SK-N-SH (cell line): ENCODE results near the gene COL26A1. TPM values are rescaled to one million over a fixed set of nuclear protein-coding genes. Genes with fewer than 3 reads are reported as not detected.

Experiments used
- CTCF ChIA-PET: fragments of 300-600, 350-600 bp; formaldehyde crosslinking; extraction: SDS; loops from one replicate; lab custom pipeline; 2021; lab: Yijun Ruan, JAX
- POLR2A ChIA-PET: fragments of 350-600 bp; sonication (Branson Sonifier 250); formaldehyde crosslinking; extraction: SDS; loops from one replicate; lab custom pipeline; 2020; ENCODE audit warnings: antibody characterized with exemption, inconsistent platforms; lab: Yijun Ruan, JAX
- DNase-seq: peaks from one replicate; pipeline ENCODE4 v3.0.0; 2012
- H2AFZ ChIP-seq: fragments of 200-600 bp; sonication (generic); 2 replicates; pipeline ENCODE4 v1.8.1; 2016; ENCODE audit warnings: antibody characterized with exemption, mild to moderate bottlenecking, low read depth
- H3F3A ChIP-seq: fragments of 200-600 bp; sonication (generic); replicated peaks from 2 replicates; pipeline ENCODE3; 2016; ENCODE audit warnings: antibody characterized with exemption, mild to moderate bottlenecking; ENCODE audit not compliant: insufficient read depth
- H3K27ac ChIP-seq, 2 experiments: fragments of 200-500 bp in 1 of 2; fragments of 200-600 bp in 1 of 2; sonication (Bioruptor generic) in 1 of 2; sonication (generic), shearing (Covaris generic) in 1 of 2; 2 replicates each; pipeline versions ENCODE4 v1.5.1 to v1.6.1; 2014 to 2016; ENCODE audit warnings: low read depth in 2 of 2, inconsistent platforms in 1 of 2, low read length in 1 of 2, mild to moderate bottlenecking in 1 of 2, mixed read lengths in 1 of 2
- H3K27me3 ChIP-seq: fragments of 200-600 bp; sonication (generic), shearing (Covaris generic); 2 replicates; pipeline ENCODE4 v1.6.1; 2016; ENCODE audit warnings: mixed run types; ENCODE audit not compliant: insufficient read depth
- H3K36me3 ChIP-seq, 2 experiments: fragments of 200-500 bp in 1 of 2; fragments of 200-600 bp in 1 of 2; sonication (Bioruptor generic) in 1 of 2; sonication (generic) in 1 of 2; replicated peaks in 1 of 2; 2 replicates each; pipeline versions ENCODE3 to v1.5.1; 2014 to 2016; ENCODE audit warnings: low read length in 1 of 2, mild to moderate bottlenecking in 1 of 2; ENCODE audit not compliant: insufficient read depth in 2 of 2, control insufficient read depth in 1 of 2
- H3K4me1 ChIP-seq, 2 experiments: fragments of 200-500 bp in 1 of 2; fragments of 200-600 bp in 1 of 2; sonication (Bioruptor generic) in 1 of 2; sonication (generic), shearing (Covaris generic) in 1 of 2; 2 replicates each; pipeline versions ENCODE4 v1.5.1 to v1.6.1; 2014 to 2016; ENCODE audit warnings: low read depth in 1 of 2, low read length in 1 of 2, mixed run types in 1 of 2; ENCODE audit not compliant: insufficient read depth in 2 of 2, control insufficient read depth in 1 of 2
- H3K4me2 ChIP-seq: fragments of 200-600 bp; sonication (generic), shearing (Covaris generic); 2 replicates; pipeline ENCODE4 v1.6.1; 2017; ENCODE audit warnings: mixed run types
- H3K4me3 ChIP-seq, 2 experiments: fragments of 200-500 bp in 1 of 2; fragments of 200-600 bp in 1 of 2; sonication (Bioruptor generic) in 1 of 2; sonication (generic), shearing (Covaris generic) in 1 of 2; 2 replicates each; pipeline versions ENCODE4 v1.5.1 to v1.8.1; 2014 to 2016; ENCODE audit warnings: low read depth in 2 of 2, inconsistent platforms in 1 of 2, low read length in 1 of 2, mild to moderate bottlenecking in 1 of 2, mixed read lengths in 1 of 2, moderate library complexity in 1 of 2
- H3K79me2 ChIP-seq: fragments of 200-600 bp; sonication (generic); 2 replicates; pipeline ENCODE4 v1.8.1; 2017; ENCODE audit warnings: mild to moderate bottlenecking; ENCODE audit not compliant: insufficient read depth
- H3K9ac ChIP-seq: fragments of 200-600 bp; sonication (generic); 2 replicates; pipeline ENCODE4 v1.6.1; 2017; ENCODE audit warnings: mixed run types
- H3K9me2 ChIP-seq: fragments of 200-600 bp; sonication (generic); 2 replicates; pipeline ENCODE4 v1.6.1; 2017; ENCODE audit warnings: mixed run types
- H3K9me3 ChIP-seq: fragments of 200-600 bp; sonication (generic); 2 replicates; pipeline ENCODE4 v1.6.1; 2017; ENCODE audit warnings: mixed run types, mild to moderate bottlenecking, moderate library complexity
- H4K20me1 ChIP-seq: fragments of 200-600 bp; sonication (generic); 2 replicates; pipeline ENCODE4 v1.6.1; 2017; ENCODE audit warnings: mild to moderate bottlenecking, mixed run types; ENCODE audit not compliant: insufficient read depth
- CHD2 ChIP-seq: fragments of 150-350 bp; IDR thresholded peaks from 2 replicates; pipeline ENCODE4 v1.6.1; 2018; ENCODE audit warnings: low read length; ENCODE audit not compliant: partially characterized antibody
- EP300 ChIP-seq, 2 experiments: IDR thresholded peaks; 2 replicates each; pipeline versions ENCODE4 v1.4.0 to v1.6.1; 2012; ENCODE audit warnings: borderline replicate concordance in 1 of 2, low read depth in 1 of 2, low read length in 1 of 2
- EZH2phosphoT487 ChIP-seq: fragments of 200-600 bp; sonication (generic); IDR thresholded peaks from 2 replicates; pipeline ENCODE4 v1.6.1; 2017; ENCODE audit warnings: low read depth, mixed run types, mild to moderate bottlenecking, antibody characterized with exemption, moderate library complexity, borderline replicate concordance
- FOXJ3 ChIP-seq: sonication (generic); formaldehyde crosslinking; IDR thresholded peaks from 2 replicates; pipeline ENCODE4 v1.5.1; 2020; ENCODE audit warnings: mild to moderate bottlenecking, missing genetic modification reagents
- GABPA ChIP-seq: IDR thresholded peaks from 2 replicates; pipeline ENCODE4 v1.4.0; 2012; ENCODE audit warnings: low read depth, mild to moderate bottlenecking
- JUND ChIP-seq: IDR thresholded peaks from 2 replicates; pipeline ENCODE4 v1.4.0; 2012
- NFIC ChIP-seq: IDR thresholded peaks from 2 replicates; pipeline ENCODE4 v1.4.0; 2012; ENCODE audit warnings: borderline replicate concordance
- POLR2AphosphoS5 ChIP-seq: IDR thresholded peaks from 2 replicates; pipeline ENCODE4 v1.6.1; 2012; ENCODE audit warnings: low read depth, low read length
- REST ChIP-seq: IDR thresholded peaks from 2 replicates; pipeline ENCODE4 v1.6.1; 2012; ENCODE audit warnings: mild to moderate bottlenecking, low read depth, low read length, moderate library complexity
- SIN3A ChIP-seq: IDR thresholded peaks from 2 replicates; pipeline ENCODE4 v1.6.1; 2012; ENCODE audit warnings: low read depth, mild to moderate bottlenecking, low read length, moderate library complexity, borderline replicate concordance
- SMC3 ChIP-seq: IDR thresholded peaks from 2 replicates; pipeline ENCODE4 v1.6.1; 2012; ENCODE audit warnings: low read depth, low read length, improper control_type of control experiment
- TAF1 ChIP-seq: IDR thresholded peaks from 2 replicates; pipeline ENCODE4 v1.6.1; 2012; ENCODE audit warnings: low read depth, mild to moderate bottlenecking, low read length, moderate library complexity, borderline replicate concordance
- YY1 ChIP-seq: IDR thresholded peaks from 2 replicates; pipeline ENCODE4 v1.4.0; 2012; ENCODE audit warnings: low read depth, mild to moderate bottlenecking
- WGBS: methylation state at CpG from one replicate; pipeline ENCODE4 v1.1.6; 2017; ENCODE audit warnings: low lambda C conversion rate; 5-methylcytosine and 5-hydroxymethylcytosine counted together
- polyA plus RNA-seq, 3 experiments: library from polyadenylated mRNA; depleted of rRNA; stranded (reverse); fragments of >200 nt; gene quantifications; 2 replicates each; pipeline ENCODE4 v1.2.3, GENCODE V29; 2012
- TF ChIP-seq, protein P1 (sequence below): IDR thresholded peaks from 2 replicates; pipeline ENCODE4 v1.4.0; 2012; ENCODE audit warnings: low read depth, borderline replicate concordance
- TF ChIP-seq, protein P2 (sequence below): fragments of 150-350 bp; IDR thresholded peaks from 2 replicates; pipeline ENCODE4 v1.6.1; 2016; ENCODE audit warnings: mild to moderate bottlenecking, low read depth, low read length

Gene COL26A1
- polyA plus RNA-seq, 1 of the 3 experiments (the other 2 are of a cell fraction): 0.05 TPM

DNA sequence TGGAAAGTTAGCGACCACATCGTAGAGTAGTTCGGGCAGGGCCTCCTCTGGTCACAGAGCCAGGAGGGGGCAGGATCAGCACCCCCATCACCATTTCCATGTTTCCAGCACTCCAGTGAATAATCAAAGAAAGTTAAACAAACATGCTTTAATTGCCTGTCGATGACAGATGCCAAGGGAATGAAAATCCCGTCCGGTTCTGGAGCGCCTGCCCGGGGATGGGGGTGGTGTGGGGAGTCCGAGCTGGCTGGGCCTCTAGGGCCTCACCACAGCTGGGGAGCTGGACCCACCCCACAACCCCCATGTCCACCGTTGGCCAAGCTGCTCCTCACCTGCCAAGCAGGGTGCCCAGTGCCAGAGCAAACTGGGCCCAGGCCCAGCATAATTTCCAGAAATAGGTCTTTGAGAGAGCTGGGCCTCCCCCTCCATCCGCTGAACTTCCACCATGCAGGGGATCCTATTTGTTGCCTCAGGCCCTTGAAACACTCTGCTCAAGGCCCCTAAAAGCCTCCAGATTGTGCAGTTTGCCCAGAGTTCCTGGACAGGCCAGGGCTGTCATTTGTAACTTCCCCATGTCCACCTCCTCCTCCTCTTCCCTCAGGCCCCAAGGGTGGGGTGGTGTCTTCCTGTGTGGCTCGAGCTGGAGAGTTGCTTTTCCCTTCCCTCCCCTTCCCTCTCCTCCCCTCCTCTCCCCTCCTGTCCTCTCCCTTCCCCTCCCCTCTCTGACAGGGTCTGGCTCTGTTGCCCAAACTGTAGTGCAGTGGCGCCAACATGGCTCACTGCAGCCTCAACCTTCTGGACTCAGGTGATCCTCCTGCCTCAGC, 165.4 kb downstream of the COL26A1 start:
- Histone ChIP-seq H3K4me2 (no peak overlapping the region), H3K9me2 (no peaks in the 10 kb centered on the region), H3K9ac (no peak overlapping the region), H3K27me3 (no peaks in the 10 kb centered on the region), H3K4me1 (peaks cover 0 to 2% of the 10 kb centered on the region in 2 experiments; a peak in 1 of 4 replicates), H3K79me2 (no peaks in the 10 kb centered on the region), H2AFZ (no peak overlapping the region), H3K27ac (no peak overlapping the region), H3F3A (no peaks in the 10 kb centered on the region), H4K20me1 (no peaks in the 10 kb centered on the region), H3K36me3 (no peaks in the 10 kb centered on the region), H3K9me3 (no peaks in the 10 kb centered on the region), H3K4me3 (no peak overlapping the region)
- no peak for DNase-seq
- ChIA-PET POLR2A (no interaction called here), CTCF (interaction anchor here (1.0 to 3.3 kb wide), 6 partner anchors 9 to 20 kb away, joined by 4 to 10 read pairs (median 4); no protein-coding TSS in a partner anchor)
- WGBS: 66% methylated on average over 13 of the region's 13 CpGs
- TF ChIP-seq YY1 (no peak), GABPA (no peak), CHD2 (no peak), EP300 (IDR thresholded peaks at IDR 0.05; ENCODE audit: borderline replicate concordance in 1 of 2, low read depth in 1 of 2, low read length in 1 of 2) (no peak), POLR2AphosphoS5 (no peak)
- TF ChIP-seq, protein P1, sequence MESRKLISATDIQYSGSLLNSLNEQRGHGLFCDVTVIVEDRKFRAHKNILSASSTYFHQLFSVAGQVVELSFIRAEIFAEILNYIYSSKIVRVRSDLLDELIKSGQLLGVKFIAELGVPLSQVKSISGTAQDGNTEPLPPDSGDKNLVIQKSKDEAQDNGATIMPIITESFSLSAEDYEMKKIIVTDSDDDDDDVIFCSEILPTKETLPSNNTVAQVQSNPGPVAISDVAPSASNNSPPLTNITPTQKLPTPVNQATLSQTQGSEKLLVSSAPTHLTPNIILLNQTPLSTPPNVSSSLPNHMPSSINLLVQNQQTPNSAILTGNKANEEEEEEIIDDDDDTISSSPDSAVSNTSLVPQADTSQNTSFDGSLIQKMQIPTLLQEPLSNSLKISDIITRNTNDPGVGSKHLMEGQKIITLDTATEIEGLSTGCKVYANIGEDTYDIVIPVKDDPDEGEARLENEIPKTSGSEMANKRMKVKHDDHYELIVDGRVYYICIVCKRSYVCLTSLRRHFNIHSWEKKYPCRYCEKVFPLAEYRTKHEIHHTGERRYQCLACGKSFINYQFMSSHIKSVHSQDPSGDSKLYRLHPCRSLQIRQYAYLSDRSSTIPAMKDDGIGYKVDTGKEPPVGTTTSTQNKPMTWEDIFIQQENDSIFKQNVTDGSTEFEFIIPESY: no peak

GRCh38 chr7:101529560-101529959, 166.9 kb downstream of the COL26A1 start:
- H2AFZ ChIP-seq: no peak overlapping the region
- H4K20me1 ChIP-seq: no peaks in the 10 kb centered on the region
- H3K27ac ChIP-seq: no peak overlapping the region
- no peak for DNase-seq
- H3K9ac ChIP-seq: no peak overlapping the region
- H3K9me3 ChIP-seq: no peaks in the 10 kb centered on the region
- POLR2A ChIA-PET: no interaction called here
- no peaks in the 10 kb centered on the region for H3K79me2 ChIP-seq
- H3K4me1 ChIP-seq: peaks cover 0 to 2% of the 10 kb centered on the region in 2 experiments; a peak in 1 of 4 replicates
- TF ChIP-seq EZH2phosphoT487 (no peak), JUND (no peak), SMC3 (no peak), SIN3A (no peak), FOXJ3 (no peak), POLR2AphosphoS5 (no peak), REST (no peak), TAF1 (no peak), NFIC (no peak)
- TF ChIP-seq, protein P2, sequence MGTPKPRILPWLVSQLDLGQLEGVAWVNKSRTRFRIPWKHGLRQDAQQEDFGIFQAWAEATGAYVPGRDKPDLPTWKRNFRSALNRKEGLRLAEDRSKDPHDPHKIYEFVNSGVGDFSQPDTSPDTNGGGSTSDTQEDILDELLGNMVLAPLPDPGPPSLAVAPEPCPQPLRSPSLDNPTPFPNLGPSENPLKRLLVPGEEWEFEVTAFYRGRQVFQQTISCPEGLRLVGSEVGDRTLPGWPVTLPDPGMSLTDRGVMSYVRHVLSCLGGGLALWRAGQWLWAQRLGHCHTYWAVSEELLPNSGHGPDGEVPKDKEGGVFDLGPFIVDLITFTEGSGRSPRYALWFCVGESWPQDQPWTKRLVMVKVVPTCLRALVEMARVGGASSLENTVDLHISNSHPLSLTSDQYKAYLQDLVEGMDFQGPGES: no peak
- WGBS: 30% methylated on average over 4 of the region's 4 CpGs
- H3F3A ChIP-seq: no peaks in the 10 kb centered on the region
- H3K4me2 ChIP-seq: no peak overlapping the region
- CTCF ChIA-PET: interaction anchor here (1.2 to 3.3 kb wide), 6 partner anchors 9 to 165 kb away, joined by 3 to 10 read pairs (median 4); no protein-coding TSS in a partner anchor
- no peaks in the 10 kb centered on the region for H3K36me3 ChIP-seq
- no peak overlapping the region for H3K4me3 ChIP-seq
- no peaks in the 10 kb centered on the region for H3K27me3 ChIP-seq
- no peaks in the 10 kb centered on the region for H3K9me2 ChIP-seq
